Measurements from ENCODE around the gene TMEM125.

The TMEM125 gene

GRCh38 chr1:43256675-43257570 is 12.9 kb upstream of the TMEM125 start:
- Mint-ChIP-seq H3K27me3 (ENCODE audit: low read depth, poor library complexity) (peaks cover 38% of the 10 kb centered on the region), H3K36me3 (ENCODE audit: low read depth) (peaks cover 4% of the 10 kb centered on the region), H3K4me3 (no peak overlapping the region), H3K9me3 (peaks cover 53% of the 10 kb centered on the region), H3K4me1 (no peaks in the 10 kb centered on the region), H3K27ac (no peak overlapping the region)
- no peak for DNase-seq
- TF ChIP-seq CTCF (IDR thresholded peaks at IDR 0.05): no peak

- H3K9me3 Mint-ChIP-seq: peaks cover 66% of the 10 kb centered on the region
- peaks cover 26% of the 10 kb centered on the region for H3K27me3 Mint-ChIP-seq (ENCODE audit: low read depth, poor library complexity)
- H3K4me1 Mint-ChIP-seq: no peaks in the 10 kb centered on the region
- H3K36me3 Mint-ChIP-seq (ENCODE audit: low read depth): peaks cover 5% of the 10 kb centered on the region
- DNase-seq: no peak
- H3K27ac Mint-ChIP-seq: no peak overlapping the region
- H3K4me3 Mint-ChIP-seq: no peak overlapping the region
- no peak for TF ChIP-seq CTCF (IDR thresholded peaks at IDR 0.05)
These were observed 11.4 kb upstream of the TMEM125 start for GRCh38 chr1:43258370-43258769.

GRCh38 chr1:43265431-43265830 is 4.4 kb upstream of the TMEM125 start:
- Mint-ChIP-seq H3K36me3 (ENCODE audit: low read depth) (peaks cover 11% of the 10 kb centered on the region), H3K27me3 (ENCODE audit: low read depth, poor library complexity) (peaks cover 14% of the 10 kb centered on the region), H3K4me3 (no peak overlapping the region), H3K9me3 (peaks cover 54% of the 10 kb centered on the region), H3K27ac (no peak overlapping the region), H3K4me1 (peaks cover 25% of the 10 kb centered on the region)
- no peak for DNase-seq
- TF ChIP-seq CTCF (IDR thresholded peaks at IDR 0.05): no peak

- Mint-ChIP-seq H3K9me3 (peaks cover 39% of the 10 kb centered on the region), H3K27ac (no peak overlapping the region), H3K4me1 (peaks cover 40% of the 10 kb centered on the region), H3K36me3 (ENCODE audit: low read depth) (peaks cover 7% of the 10 kb centered on the region), H3K27me3 (ENCODE audit: low read depth, poor library complexity) (peaks cover 15% of the 10 kb centered on the region), H3K4me3 (no peak overlapping the region)
- no peak for DNase-seq
- TF ChIP-seq CTCF (IDR thresholded peaks at IDR 0.05): no peak
These were observed 2.9 kb upstream of the TMEM125 start for GRCh38 chr1:43266881-43267280.

GRCh38 chr1:43267291-43267805 is 2.4 kb upstream of the TMEM125 start:
- peaks cover 40% of the 10 kb centered on the region for H3K4me1 Mint-ChIP-seq
- no peak overlapping the region for H3K4me3 Mint-ChIP-seq
- no peak overlapping the region for H3K27ac Mint-ChIP-seq
- peaks cover 34% of the 10 kb centered on the region for H3K9me3 Mint-ChIP-seq
- no peak for DNase-seq
- TF ChIP-seq CTCF (IDR thresholded peaks at IDR 0.05): no peak
- H3K27me3 Mint-ChIP-seq (ENCODE audit: low read depth, poor library complexity): peaks cover 15% of the 10 kb centered on the region
- H3K36me3 Mint-ChIP-seq (ENCODE audit: low read depth): peaks cover 7% of the 10 kb centered on the region

Measured in nephron progenitor cell (in vitro differentiated cells).